H1 (cell line): ENCODE data around the gene PACSIN2.

Source experiments
- CTCF ChIP-seq, 3 experiments: IDR thresholded peaks; 1 replicate in 2 of 3; 2 replicates in 1 of 3; pipeline versions ENCODE4 v1.5.1 to v1.6.1; 2011; ENCODE audit warnings: low read length in 3 of 3, mild to moderate bottlenecking in 3 of 3, inconsistent platforms in 2 of 3, low read depth in 1 of 3, moderate library complexity in 1 of 3; ENCODE audit not compliant: insufficient read depth in 1 of 3; ENCODE audit errors: control extremely low read depth in 1 of 3
- MAFK ChIP-seq: IDR thresholded peaks from 2 replicates; pipeline ENCODE4 v1.6.1; 2012; ENCODE audit warnings: low read depth, mild to moderate bottlenecking, improper control_type of control experiment, low read length
- MAX ChIP-seq: IDR thresholded peaks from 2 replicates; pipeline ENCODE4 v1.6.1; 2012; ENCODE audit warnings: inconsistent platforms

- TF ChIP-seq MAX (no peak), CTCF (IDR thresholded peaks at IDR 0.05; ENCODE audit: control extremely low read depth in 1 of 3, insufficient read depth in 1 of 3, low read depth in 1 of 3, low read length in 3 of 3) (no peak), MAFK (no peak)
These were observed 96.4 kb downstream of the PACSIN2 start for GRCh38 chr22:42918500-42918899.
